ENCODE measurements around the gene NUDCD2.
"Not testable (repeated sequence)": the region's sequence is repeated elsewhere in the genome, so short reads cannot be mapped to it uniquely, and the experiment has no call there.

The NUDCD2 gene

GRCh38 chr5:163415673-163416072 is 44.2 kb downstream of the NUDCD2 start:
- DNase-seq: not testable (repeated sequence)

GRCh38 chr5:163410505-163410904 is 49.4 kb downstream of the NUDCD2 start:
- no peak for DNase-seq

- DNase-seq: no peak
Measured at GRCh38 chr5:163409384-163409783, 50.5 kb downstream of the NUDCD2 start.

GRCh38 chr5:163408311-163408923 is 51.5 kb downstream of the NUDCD2 start:
- no peak for DNase-seq

GRCh38 chr5:163407034-163407655 is 52.8 kb downstream of the NUDCD2 start:
- DNase-seq: no peak

- no peak for DNase-seq
Measured at GRCh38 chr5:163404364-163405173, 55.3 kb downstream of the NUDCD2 start.

- no peak for DNase-seq
Measured at GRCh38 chr5:163402007-163402406, 57.9 kb downstream of the NUDCD2 start.

GRCh38 chr5:163401271-163401670 is 58.6 kb downstream of the NUDCD2 start:
- no peak for DNase-seq

GRCh38 chr5:163399923-163400322 is 60.0 kb downstream of the NUDCD2 start:
- DNase-seq: no peak

GRCh38 chr5:163397354-163397753 is 62.5 kb downstream of the NUDCD2 start:
- no peak for DNase-seq

GRCh38 chr5:163396818-163397340 is 63.0 kb downstream of the NUDCD2 start:
- DNase-seq: not testable (repeated sequence)

Data from NCI-H748 treated with DMSO at 0.1 percent for 48 hours (cell line).